Measurements from ENCODE around the gene CAMK2N1.
A peak's percentile ranks its signal among the peaks of the same experiment; 100 is the strongest.

The CAMK2N1 gene

GRCh38 chr1:20496241-20496661, 10.2 kb upstream of the CAMK2N1 start:
- ATAC-seq: peak; percentile 90 to 91

DNA sequence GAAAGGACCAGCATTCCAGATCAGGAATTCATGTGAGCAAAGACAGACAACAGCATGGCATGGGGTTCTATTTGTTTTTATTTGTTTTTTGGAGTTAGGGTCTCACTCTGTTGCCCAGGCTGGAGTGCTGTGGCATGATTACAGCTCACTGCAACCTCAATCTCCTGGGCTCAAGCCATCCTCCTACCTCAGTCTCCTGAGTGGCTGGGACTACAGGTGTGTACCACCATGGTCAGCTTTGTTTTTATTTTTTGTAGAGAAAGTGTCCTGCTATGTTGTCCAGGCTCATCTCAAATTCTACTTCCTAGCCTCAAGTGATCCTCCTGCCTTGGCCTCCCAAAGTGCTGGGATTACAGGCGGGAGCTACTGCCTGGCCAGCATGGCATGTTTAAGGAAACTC, 9.7 kb upstream of the CAMK2N1 start:
- no peak for ATAC-seq

DNA sequence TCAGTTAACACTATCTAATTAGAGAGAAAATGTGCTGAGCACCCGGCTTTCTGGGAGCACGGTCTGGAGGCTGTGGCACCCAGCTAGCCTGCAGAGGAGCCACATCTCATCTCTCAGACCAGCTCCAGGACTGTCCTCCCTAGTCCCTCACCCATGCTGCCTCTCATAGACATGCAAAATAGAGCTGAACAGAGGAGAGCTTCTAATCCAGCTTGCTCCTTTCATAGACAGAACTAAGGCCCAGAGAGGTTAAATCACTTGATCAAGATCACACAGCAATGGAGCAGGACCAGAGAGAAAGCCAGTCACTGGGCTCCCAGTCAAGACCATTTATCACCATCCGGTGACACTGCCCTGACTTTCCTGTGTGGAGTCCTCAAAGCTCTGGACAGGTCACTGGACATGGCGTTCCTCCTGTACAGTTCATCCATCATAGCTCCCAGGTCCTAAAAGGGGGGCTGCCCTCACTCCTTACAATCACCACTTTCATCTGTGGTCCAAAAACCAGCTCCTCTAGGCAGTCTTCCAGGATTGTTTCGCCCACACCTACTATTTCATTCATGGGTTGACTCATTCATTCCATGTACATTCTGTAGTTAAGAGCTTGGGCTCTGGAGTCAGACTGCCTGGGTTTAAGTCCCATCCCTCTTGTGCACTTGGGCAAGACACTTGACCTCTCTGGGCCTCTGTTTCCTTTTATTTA, 8.8 kb upstream of the CAMK2N1 start:
- no peak for ATAC-seq

DNA sequence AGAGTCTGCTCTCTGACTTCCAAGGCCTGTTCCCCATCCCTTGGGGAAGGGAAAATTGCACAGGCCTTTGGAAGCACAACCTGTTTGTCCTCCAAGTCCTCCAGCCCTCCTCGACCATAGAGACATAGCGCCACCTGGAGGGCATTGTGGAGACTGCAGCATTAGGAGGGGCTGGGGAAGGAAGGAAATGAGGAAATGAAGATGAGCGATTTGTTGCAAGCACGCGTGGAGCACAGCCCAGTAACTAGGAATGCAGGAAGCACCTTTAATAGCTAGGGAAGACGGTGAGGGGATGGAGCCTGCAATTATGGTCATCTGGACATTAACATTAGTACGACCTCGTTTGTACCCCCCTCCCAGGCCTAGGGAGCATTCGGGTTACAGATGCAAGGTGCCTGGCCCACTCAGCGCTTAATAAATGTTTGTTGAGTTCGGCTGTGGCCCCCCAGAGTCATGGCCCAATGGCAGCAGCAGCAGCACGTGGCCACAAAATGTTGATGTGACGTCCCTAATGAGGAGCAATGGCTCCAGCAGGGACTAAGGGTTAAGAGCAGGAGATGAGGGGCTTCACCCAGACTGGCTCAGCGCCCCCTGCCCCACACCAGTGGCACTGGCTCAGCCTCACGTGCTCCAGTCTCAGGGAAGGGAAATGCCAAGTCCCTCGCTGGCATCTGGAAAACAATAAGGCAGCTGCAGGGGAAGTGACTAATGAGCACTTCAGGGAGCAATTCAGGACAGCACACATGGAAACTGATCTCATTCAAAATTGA, 8.0 kb upstream of the CAMK2N1 start:
- peak in 1 of 2 donors; percentile 28 for ATAC-seq

GRCh38 chr1:20493309-20493708, 7.3 kb upstream of the CAMK2N1 start:
- no peak for ATAC-seq

GRCh38 chr1:20492751-20493150, 6.7 kb upstream of the CAMK2N1 start:
- no peak for ATAC-seq

DNA sequence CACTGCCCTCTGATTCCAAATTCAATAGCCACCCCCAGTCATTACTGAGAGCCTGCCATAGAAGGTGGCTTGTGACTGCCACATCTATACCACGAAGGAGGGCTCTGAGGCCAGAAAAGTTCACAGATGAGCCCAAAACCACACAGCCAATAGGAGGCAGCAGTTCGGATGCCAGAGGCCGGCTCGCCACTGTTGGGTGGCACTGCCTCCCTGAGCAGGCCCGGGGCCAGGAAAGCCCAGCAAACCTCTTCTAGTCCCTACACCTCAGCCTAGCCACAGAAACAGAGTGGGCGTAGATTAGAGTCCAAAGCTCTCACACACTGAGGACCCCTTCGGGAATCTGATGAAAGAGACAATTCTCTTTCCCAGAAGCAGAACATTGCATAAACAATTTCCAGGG, 5.9 kb upstream of the CAMK2N1 start:
- no peak for ATAC-seq

DNA sequence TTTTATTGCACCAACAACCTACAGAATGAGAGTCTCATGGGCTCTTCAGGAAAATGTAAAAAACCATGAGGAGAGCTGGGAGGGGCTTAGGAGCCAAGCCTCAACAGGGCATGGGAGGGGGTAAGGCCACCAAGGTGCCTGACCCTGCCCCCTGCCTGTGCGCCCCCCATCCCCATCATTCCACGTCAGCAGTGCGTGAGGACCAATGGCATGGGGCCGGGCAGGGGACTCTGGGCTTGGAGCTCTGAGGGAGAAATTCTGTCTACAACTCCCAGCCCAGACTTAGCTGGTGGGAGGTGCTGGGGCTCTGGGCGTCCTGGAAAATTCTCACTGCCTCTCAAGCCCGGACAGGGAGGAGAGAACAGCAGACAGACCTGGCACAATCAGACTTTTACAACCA, 5.2 kb upstream of the CAMK2N1 start:
- no peak for ATAC-seq

- ATAC-seq: no peak
Measured at GRCh38 chr1:20487236-20487590, 1.2 kb upstream of the CAMK2N1 start.

DNA sequence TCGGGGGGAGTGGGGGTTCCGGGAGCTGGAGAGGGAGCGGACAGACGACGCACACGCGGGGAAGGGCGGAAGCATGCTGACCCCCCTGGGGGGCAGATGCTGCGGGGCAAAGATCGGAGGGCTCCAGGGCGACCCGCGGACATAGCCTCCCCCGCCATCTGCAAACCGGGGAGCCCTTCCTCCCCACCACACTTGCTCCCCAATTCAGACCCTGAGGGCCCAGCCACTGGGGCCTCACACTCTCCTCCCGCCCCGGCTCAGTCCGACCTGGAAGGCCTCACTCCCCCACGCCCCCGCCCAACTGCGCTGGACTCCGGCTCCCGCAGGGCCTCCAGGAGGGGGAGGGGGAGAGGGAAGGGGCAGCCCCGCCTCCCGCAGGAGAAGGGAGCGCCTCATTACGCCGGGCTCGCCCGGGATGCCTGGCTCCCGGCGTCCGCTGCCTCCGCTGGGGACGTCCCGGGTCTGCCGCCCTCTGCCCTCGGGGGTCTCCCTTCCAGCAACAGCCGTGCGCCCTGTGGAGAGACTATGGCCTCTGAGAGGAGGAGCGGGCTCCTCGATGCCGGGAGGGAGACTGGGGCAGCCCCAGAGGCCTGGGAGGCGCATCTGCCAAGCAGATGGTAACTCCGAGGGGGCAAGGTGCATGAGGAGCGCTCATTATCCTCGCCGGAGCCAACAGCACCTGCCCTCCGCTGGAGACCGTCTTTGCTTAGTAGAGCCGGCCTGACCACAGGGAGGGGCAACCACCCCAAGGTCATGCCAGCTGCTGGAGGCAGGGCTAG, 636 bp upstream of the CAMK2N1 start:
- no peak for ATAC-seq

DNA sequence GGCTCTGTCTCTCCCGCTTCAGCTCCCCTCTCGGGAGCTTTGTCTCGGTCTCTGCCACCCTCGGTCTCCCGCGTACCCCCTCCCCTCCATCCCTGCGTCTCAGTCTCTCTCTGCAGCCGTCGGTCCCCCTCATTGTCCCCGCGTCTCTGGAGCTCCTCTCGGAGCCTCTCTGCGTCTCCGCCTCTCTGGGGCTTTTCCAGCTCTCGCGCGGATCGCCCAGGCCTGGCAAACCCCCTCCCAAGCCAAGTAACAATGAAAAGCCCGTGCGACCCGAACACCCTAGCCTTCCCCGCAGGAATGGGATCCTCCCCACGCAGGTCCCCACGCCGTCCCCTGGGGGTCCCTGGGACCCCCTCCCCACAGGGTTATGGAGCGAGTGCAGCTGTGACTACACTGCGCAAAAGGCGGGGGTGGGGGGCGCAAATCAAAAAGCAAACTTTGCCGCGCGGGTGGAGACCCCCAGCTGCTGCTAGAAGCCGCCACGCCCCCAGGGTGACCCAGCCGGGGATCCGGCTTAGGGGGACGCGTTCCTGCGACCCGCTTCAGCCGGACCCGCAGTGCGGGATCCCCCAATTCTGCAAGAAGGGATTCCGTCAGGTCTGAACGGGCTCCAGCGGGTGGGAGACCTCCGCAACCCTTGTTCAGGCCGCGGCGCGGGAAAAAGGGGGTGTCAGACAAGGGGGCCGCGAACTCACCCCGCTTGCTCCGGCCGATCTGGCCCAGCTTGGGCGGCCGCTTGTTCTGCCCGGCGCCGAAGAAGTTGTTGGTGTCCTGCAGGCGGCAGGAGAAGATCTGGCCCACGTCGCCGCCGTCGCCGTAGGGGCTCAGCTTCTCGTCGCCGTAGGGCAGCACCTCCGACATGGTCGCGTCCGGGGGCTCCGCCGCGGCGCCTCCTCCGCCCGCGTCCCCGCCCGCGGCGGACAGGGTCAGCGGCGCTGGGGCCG, 1.2 kb downstream of the CAMK2N1 start:
- ATAC-seq: no peak

DNA sequence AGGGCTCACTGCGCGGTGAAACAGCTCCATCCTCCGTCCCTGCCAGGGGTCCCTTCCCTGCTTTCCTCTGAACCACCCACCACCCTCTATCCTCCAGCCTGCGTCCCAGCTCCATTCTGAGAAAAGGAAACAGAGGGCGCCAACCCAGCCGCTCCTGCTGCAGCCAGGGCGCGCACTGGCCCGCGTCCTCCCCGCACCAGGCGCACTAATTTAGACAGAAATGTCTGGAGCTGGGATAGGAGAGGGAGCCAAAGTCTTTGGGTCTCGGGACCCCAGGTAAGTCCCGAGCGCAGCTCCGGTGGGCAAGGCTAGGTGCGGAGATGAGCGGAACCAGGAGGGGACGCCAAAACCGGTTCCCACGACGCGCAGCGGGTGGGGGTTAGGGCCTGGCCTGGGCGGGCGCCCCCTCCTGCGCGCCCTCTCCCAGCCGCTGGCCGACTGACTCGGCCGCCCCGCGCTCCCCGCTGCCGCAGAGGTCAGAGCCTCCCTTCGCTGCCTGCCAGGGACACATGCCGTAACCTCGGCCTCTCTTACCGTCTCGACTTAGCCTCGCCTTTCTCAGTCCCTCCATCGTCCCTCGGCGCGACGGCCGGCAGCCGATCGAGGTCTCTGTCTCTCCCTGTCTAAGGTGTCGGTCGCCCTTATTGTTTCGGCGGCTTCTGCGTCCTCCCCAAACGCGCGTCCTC, 2.0 kb downstream of the CAMK2N1 start:
- ATAC-seq: no peak

DNA sequence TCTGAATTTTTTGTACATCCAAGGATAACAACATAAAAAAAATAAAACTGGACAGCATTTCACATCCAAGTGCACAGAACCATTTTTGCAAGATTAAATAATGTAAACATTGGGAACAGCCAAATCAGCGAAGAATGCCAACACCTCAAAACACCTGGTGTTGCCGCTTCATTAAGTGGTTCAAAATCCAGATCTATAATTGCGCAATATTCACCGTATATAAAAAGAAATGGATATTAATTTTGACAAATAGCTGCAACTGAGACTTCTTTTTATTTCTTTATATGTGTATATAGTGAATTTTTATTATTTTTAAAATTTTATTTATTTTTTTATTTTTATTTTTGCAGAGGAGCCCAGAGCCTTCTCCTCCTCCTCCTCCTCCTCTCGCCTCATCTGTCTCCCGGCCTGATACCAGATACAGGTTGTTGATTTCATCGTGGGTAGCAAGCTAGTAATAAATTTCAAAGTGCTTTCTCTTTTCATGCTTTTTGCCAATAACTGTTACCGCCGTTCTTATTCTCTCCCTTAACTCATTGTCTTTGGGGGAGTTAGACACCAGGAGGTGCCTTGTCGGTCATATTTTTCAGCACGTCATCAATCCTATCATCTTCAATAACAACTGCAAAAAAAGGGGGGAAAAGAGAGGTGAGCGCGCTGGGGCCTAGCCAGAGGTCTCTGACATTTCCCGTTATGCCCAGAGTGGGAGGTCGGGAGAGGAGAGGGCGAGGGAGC, 2.7 kb downstream of the CAMK2N1 start:
- no peak for ATAC-seq

- no peak for ATAC-seq
Measured at GRCh38 chr1:20481643-20482498, 4.1 kb downstream of the CAMK2N1 start.

DNA sequence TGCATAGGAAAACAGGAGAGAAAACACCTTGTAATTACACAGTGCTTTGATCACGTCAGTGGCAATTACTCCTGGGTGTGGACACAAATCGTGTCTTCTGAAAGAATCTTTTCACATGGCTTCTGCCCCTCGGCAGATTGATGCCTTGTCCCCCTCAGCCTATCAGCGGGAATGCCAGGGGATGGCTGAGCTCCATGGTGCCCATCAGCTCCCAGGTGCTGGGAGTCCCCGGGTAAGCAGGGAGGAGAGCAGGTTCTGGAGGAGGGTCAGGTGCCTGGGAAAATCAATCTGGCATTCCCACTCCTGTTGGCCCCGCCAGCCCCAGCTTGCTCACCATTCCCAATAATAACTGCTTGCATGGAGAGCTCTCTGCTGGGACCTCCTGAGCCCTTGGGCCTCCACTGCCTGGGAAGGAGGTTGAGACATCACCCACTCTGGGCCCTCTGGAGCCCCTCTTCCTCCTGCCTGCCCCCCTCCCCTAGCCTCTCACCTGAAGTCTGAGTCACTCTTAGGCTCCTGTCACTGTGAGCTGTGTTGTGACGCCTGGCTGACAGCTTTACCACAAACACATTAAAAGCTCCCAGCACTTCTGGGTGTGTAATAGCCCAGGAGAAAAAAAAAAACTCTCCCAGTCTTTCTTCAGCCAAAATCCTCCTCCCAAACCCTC, 4.9 kb downstream of the CAMK2N1 start:
- ATAC-seq: peak in 1 of 2 donors; percentile 11

DNA sequence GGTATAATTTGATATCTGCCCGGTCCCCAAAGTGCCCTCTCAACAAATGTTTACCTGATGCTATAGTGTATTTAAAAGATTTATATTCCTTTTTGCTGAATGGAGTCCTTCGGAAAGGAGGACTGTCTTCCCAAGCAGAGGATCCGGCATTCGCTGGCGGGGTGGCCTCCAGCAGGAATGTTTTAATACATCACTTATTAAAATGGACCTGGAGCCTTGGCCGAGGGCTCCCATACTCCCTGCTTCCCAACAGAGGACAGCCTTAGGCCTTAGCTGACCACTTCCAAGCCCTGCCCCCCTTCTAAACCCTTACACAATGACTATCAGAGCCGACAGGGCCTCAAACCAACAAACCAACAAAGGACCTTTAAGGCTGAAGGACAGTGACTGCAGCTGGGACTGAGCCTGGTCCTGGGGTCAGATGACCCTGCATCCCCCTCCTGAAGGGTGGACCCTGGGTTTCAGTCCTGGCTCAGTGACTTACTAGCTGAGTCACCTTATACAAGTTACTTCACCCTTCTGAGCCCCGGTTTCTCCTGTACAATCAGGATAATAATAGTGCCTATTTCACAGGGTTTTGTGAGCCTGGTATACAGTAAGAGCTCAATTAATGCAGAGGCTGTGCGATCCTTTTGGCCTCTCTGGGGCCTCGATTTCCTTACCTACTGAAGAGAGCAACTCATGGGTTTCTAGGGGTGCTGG, 5.6 kb downstream of the CAMK2N1 start:
- no peak for ATAC-seq

GRCh38 chr1:20479840-20480239, 6.2 kb downstream of the CAMK2N1 start:
- ATAC-seq: no peak

GRCh38 chr1:20478057-20478635, 7.9 kb downstream of the CAMK2N1 start:
- no peak for ATAC-seq

Data from activated CD4-positive, CD25-positive, alpha-beta regulatory T cell treated with anti-CD3 and anti-CD28 coated beads, Interleukin-2, amount 50 U/mL, for 24 hours (primary cell).